ENCODE measurements around the gene FLOT1. TPM values are rescaled to one million over a fixed set of nuclear protein-coding genes. Genes with fewer than 3 reads are reported as not detected.
A peak's percentile ranks its signal among the peaks of the same experiment; 100 is the strongest.

Gene FLOT1
- total RNA-seq, 4 donors from 2014 or later = 46.7 to 88.8 (median 64.4) TPM

- DNase-seq = no peak
- TF ChIP-seq CTCF (IDR thresholded peaks at IDR 0.05) (no peak), POLR2A (IDR thresholded peaks at IDR 0.05) (no peak)
- H3K4me1 ChIP-seq = peaks cover 44 to 80% (median 53%) of the 10 kb centered on the region in 3 donors
- H3K27ac ChIP-seq = peak overlapping the region; percentile 96 to 99 (median 98)
- WGBS, 2 donors = 20 to 37% methylated on average over 4 of the region's 4 CpGs
- H3K4me3 ChIP-seq = peak overlapping the region in 3 of 4 donors; percentile 73 to 92 (median 86)
- no peaks in the 10 kb centered on the region for H3K9me3 ChIP-seq
- intact Hi-C loops (cut with DNase I) = loop anchor here (10.0 kb wide), 1 partner anchor 203 kb away; the partner anchor contains the start of gene DDR1
- H3K36me3 ChIP-seq = peaks cover 4 to 35% (median 14%) of the 10 kb centered on the region in 3 donors
- no peaks in the 10 kb centered on the region for H3K27me3 ChIP-seq
Observed at GRCh38 chr6:30681766-30682142, 60.7 kb downstream of the FLOT1 start.

- H3K27me3 ChIP-seq = no peaks in the 10 kb centered on the region
- intact Hi-C loops (cut with DNase I) = loop anchor here (2.0 to 10.0 kb wide), 2 partner anchors 41 to 205 kb away; partner anchors contain the start of genes DDR1 and TUBB
- H3K4me1 ChIP-seq = peaks cover 43 to 65% (median 44%) of the 10 kb centered on the region in 3 donors
- H3K4me3 ChIP-seq = peak overlapping the region in 2 of 4 donors; percentile 73 to 86
- TF ChIP-seq CTCF (IDR thresholded peaks at IDR 0.05) = no peak
- DNase-seq = no peak
- peaks cover 8 to 47% (median 21%) of the 10 kb centered on the region in 3 donors for H3K36me3 ChIP-seq
- H3K27ac ChIP-seq = peak overlapping the region; percentile 5 to 99 (median 74)
- WGBS, 2 donors = 38 to 55% methylated on average over 7 of the region's 7 CpGs
- no peaks in the 10 kb centered on the region for H3K9me3 ChIP-seq
Observed at GRCh38 chr6:30679765-30680535, 62.5 kb downstream of the FLOT1 start.

GRCh38 chr6:30678964-30679726, 63.3 kb downstream of the FLOT1 start:
- DNase-seq = no peak
- H3K9me3 ChIP-seq = no peaks in the 10 kb centered on the region
- 8 to 12% methylated on average over 10 to 13 of the region's 31 CpGs for WGBS, 2 donors
- intact Hi-C loops (cut with DNase I) = loop anchor here (2.0 kb wide), 1 partner anchor 42 kb away; the partner anchor contains the start of gene TUBB
- H3K36me3 ChIP-seq = peaks cover 8 to 47% (median 21%) of the 10 kb centered on the region in 3 donors
- peaks cover 37 to 57% (median 42%) of the 10 kb centered on the region in 3 donors for H3K4me1 ChIP-seq
- TF ChIP-seq POLR2A (IDR thresholded peaks at IDR 0.05) (peak in 1 of 4 donors; percentile 10), CTCF (IDR thresholded peaks at IDR 0.05) (peak; percentile 91 to 98 (median 97))
- peak overlapping the region; percentile 5 to 99 (median 74) for H3K27ac ChIP-seq
- H3K4me3 ChIP-seq = peak overlapping the region in 2 of 4 donors; percentile 73 to 86
- no peaks in the 10 kb centered on the region for H3K27me3 ChIP-seq

Small RNAs within 50 kb of the gene (small RNA-seq; reads per million reads assigned to genes)
- gene RF00019 (0 reads per million in 4 donors), gene RN7SL353P (0 reads per million in 4 donors)

Other genes with a start within 250 kb of the FLOT1 start
- gene GNL1, start 186.2 kb downstream of the FLOT1 start, total RNA-seq = 10 to 100 TPM; 12.7 to 37.2 (median 20.5) TPM
- 10 to 100 TPM in 1 of 4 donors, 1 to 10 TPM in 3; 3.2 to 11.6 (median 5.8) TPM for gene PRR3, start 185.4 kb downstream of the FLOT1 start, total RNA-seq
- 10 to 100 TPM; 31.0 to 42.3 (median 36.0) TPM for gene ABCF1, start 171.2 kb downstream of the FLOT1 start, total RNA-seq
- gene PPP1R10, start 125.4 kb downstream of the FLOT1 start, total RNA-seq = 10 to 100 TPM; 24.2 to 32.6 (median 25.9) TPM
- 10 to 100 TPM; 31.0 to 56.3 (median 40.6) TPM for gene MRPS18B, start 124.8 kb downstream of the FLOT1 start, total RNA-seq
- gene ATAT1, start 115.8 kb downstream of the FLOT1 start, total RNA-seq = 1 to 10 TPM; 5.0 to 6.7 (median 6.3) TPM
- 10 to 100 TPM in 3 of 4 donors, 1 to 10 TPM in 1; 8.3 to 17.5 (median 12.7) TPM for gene C6orf136, start 95.6 kb downstream of the FLOT1 start, total RNA-seq
- 10 to 100 TPM; 11.4 to 26.6 (median 24.4) TPM for gene DHX16, start 69.7 kb downstream of the FLOT1 start, total RNA-seq
- gene PPP1R18, start 56.0 kb downstream of the FLOT1 start, total RNA-seq = 10 to 100 TPM in 3 of 4 donors, 1 to 10 TPM in 1; 9.8 to 22.2 (median 17.4) TPM
- 1 to 10 TPM; 3.8 to 7.4 (median 6.7) TPM for gene NRM, start 51.7 kb downstream of the FLOT1 start, total RNA-seq
- 1 to 10 TPM; 2.4 to 7.4 (median 7.0) TPM for gene MDC1, start 25.4 kb downstream of the FLOT1 start, total RNA-seq
- gene TUBB, start 22.3 kb downstream of the FLOT1 start, total RNA-seq = 100 to 1,000 TPM; 151 to 351 (median 255) TPM
- gene IER3, start 1.9 kb upstream of the FLOT1 start, total RNA-seq = 10 to 100 TPM; 41.4 to 87.9 (median 66.0) TPM
- 100 to 1,000 TPM; 131 to 261 (median 140) TPM for gene DDR1, start 141.8 kb upstream of the FLOT1 start, total RNA-seq
- 10 to 100 TPM; 10.3 to 26.7 (median 12.4) TPM for gene GTF2H4, start 165.5 kb upstream of the FLOT1 start, total RNA-seq
- gene VARS2, start 171.6 kb upstream of the FLOT1 start, total RNA-seq = 10 to 100 TPM; 23.5 to 61.9 (median 33.0) TPM
- gene SFTA2, start 189.5 kb upstream of the FLOT1 start, total RNA-seq = 10 to 100 TPM in 1 of 4 donors, 1 to 10 TPM in 3; 2.0 to 31.7 (median 6.4) TPM
- gene MUCL3, start 198.3 kb upstream of the FLOT1 start, total RNA-seq = 1 to 10 TPM in 2 of 4 donors, under 1 TPM in 2; 0.21 to 8.3 (median 2.4) TPM
- 100 to 1,000 TPM; 219 to 945 (median 271) TPM for gene MUC21, start 241.0 kb upstream of the FLOT1 start, total RNA-seq

Measured in esophagus squamous epithelium (tissue), 5 donors.